KOPT-K1 (cell line): ENCODE results near the gene LRP1B.
A peak's percentile ranks its signal among the peaks of the same experiment; 100 is the strongest.

Experiments used
- H3K27ac ChIP-seq: fragments of 200-600 bp; sonication (generic); 2 replicates; pipeline ENCODE4 v1.5.1; 2016; ENCODE audit warnings: antibody characterized with exemption, mild to moderate bottlenecking, low read depth, low read length; ENCODE audit not compliant: poor library complexity, severe bottlenecking
- H3K36me3 ChIP-seq: fragments of 200-600 bp; sonication (generic); 2 replicates; pipeline ENCODE4 v1.5.1; 2017; ENCODE audit warnings: antibody characterized with exemption, mild to moderate bottlenecking, low read length, moderate library complexity; ENCODE audit not compliant: insufficient read depth
- H3K9me3 ChIP-seq: fragments of 200-600 bp; sonication (generic); 2 replicates; pipeline ENCODE4 v1.5.1; 2017; ENCODE audit warnings: antibody characterized with exemption, low read length, mild to moderate bottlenecking; ENCODE audit not compliant: insufficient read depth, poor library complexity, severe bottlenecking

The LRP1B gene

GRCh38 chr2:141137122-141137693, 993.6 kb downstream of the LRP1B start:
- no peaks in the 10 kb centered on the region for H3K36me3 ChIP-seq
- H3K9me3 ChIP-seq: peaks cover 17% of the 10 kb centered on the region
- H3K27ac ChIP-seq: peak overlapping the region; percentile 84

GRCh38 chr2:141133883-141134282, 996.9 kb downstream of the LRP1B start:
- H3K36me3 ChIP-seq: no peaks in the 10 kb centered on the region
- H3K27ac ChIP-seq: no peak overlapping the region
- H3K9me3 ChIP-seq: peaks cover under 1% of the 10 kb centered on the region

- no peaks in the 10 kb centered on the region for H3K36me3 ChIP-seq
- no peak overlapping the region for H3K27ac ChIP-seq
- no peaks in the 10 kb centered on the region for H3K9me3 ChIP-seq
These were observed 1005.4 kb downstream of the LRP1B start for GRCh38 chr2:141125432-141125831.

- Histone ChIP-seq H3K27ac (no peak overlapping the region), H3K9me3 (no peaks in the 10 kb centered on the region)
These were observed 1012.0 kb downstream of the LRP1B start for GRCh38 chr2:141118836-141119235.

GRCh38 chr2:141113301-141113700, 1017.5 kb downstream of the LRP1B start:
- Histone ChIP-seq H3K27ac (no peak overlapping the region), H3K9me3 (peaks cover 13% of the 10 kb centered on the region), H3K36me3 (no peaks in the 10 kb centered on the region)

More at GRCh38 chr2:141118836-141119235, 1012.0 kb downstream of the LRP1B start:
- no peaks in the 10 kb centered on the region for H3K36me3 ChIP-seq

GRCh38 chr2:141109633-141110032, 1021.2 kb downstream of the LRP1B start:
- Histone ChIP-seq H3K27ac (no peak overlapping the region), H3K36me3 (no peaks in the 10 kb centered on the region), H3K9me3 (peaks cover 13% of the 10 kb centered on the region)

- H3K36me3 ChIP-seq: no peaks in the 10 kb centered on the region
- H3K27ac ChIP-seq: no peak overlapping the region
- peaks cover 4% of the 10 kb centered on the region for H3K9me3 ChIP-seq
These were observed 1025.1 kb downstream of the LRP1B start for GRCh38 chr2:141105763-141106162.

GRCh38 chr2:141103216-141103615, 1027.6 kb downstream of the LRP1B start:
- Histone ChIP-seq H3K36me3 (no peaks in the 10 kb centered on the region), H3K27ac (no peak overlapping the region), H3K9me3 (peaks cover 4% of the 10 kb centered on the region)

- H3K27ac ChIP-seq: no peak overlapping the region
- no peaks in the 10 kb centered on the region for H3K9me3 ChIP-seq
- no peaks in the 10 kb centered on the region for H3K36me3 ChIP-seq
These were observed 1051.6 kb downstream of the LRP1B start for GRCh38 chr2:141079231-141079630.

- no peak overlapping the region for H3K27ac ChIP-seq
- H3K9me3 ChIP-seq: no peaks in the 10 kb centered on the region
These were observed 1055.1 kb downstream of the LRP1B start for GRCh38 chr2:141075753-141076152.

GRCh38 chr2:141068053-141068682, 1062.6 kb downstream of the LRP1B start:
- no peaks in the 10 kb centered on the region for H3K9me3 ChIP-seq
- H3K27ac ChIP-seq: no peak overlapping the region
- H3K36me3 ChIP-seq: no peaks in the 10 kb centered on the region

More at GRCh38 chr2:141075753-141076152, 1055.1 kb downstream of the LRP1B start:
- no peaks in the 10 kb centered on the region for H3K36me3 ChIP-seq

GRCh38 chr2:141065042-141065441, 1065.8 kb downstream of the LRP1B start:
- Histone ChIP-seq H3K36me3 (no peaks in the 10 kb centered on the region), H3K9me3 (no peaks in the 10 kb centered on the region), H3K27ac (no peak overlapping the region)

GRCh38 chr2:141063406-141063805, 1067.4 kb downstream of the LRP1B start:
- no peak overlapping the region for H3K27ac ChIP-seq
- no peaks in the 10 kb centered on the region for H3K9me3 ChIP-seq
- no peaks in the 10 kb centered on the region for H3K36me3 ChIP-seq

- no peaks in the 10 kb centered on the region for H3K36me3 ChIP-seq
- no peaks in the 10 kb centered on the region for H3K9me3 ChIP-seq
- H3K27ac ChIP-seq: no peak overlapping the region
These were observed 1068.4 kb downstream of the LRP1B start for GRCh38 chr2:141062443-141062842.

GRCh38 chr2:141062031-141062430, 1068.8 kb downstream of the LRP1B start:
- Histone ChIP-seq H3K36me3 (no peaks in the 10 kb centered on the region), H3K9me3 (no peaks in the 10 kb centered on the region), H3K27ac (no peak overlapping the region)

- Histone ChIP-seq H3K9me3 (no peaks in the 10 kb centered on the region), H3K36me3 (no peaks in the 10 kb centered on the region), H3K27ac (no peak overlapping the region)
These were observed 1072.3 kb downstream of the LRP1B start for GRCh38 chr2:141058556-141058955.
